ENCODE data around the gene SUDS3. TPM values are rescaled to one million over a fixed set of nuclear protein-coding genes. Genes with fewer than 3 reads are reported as not detected.

Gene SUDS3
- total and polyA plus RNA-seq, 12 donors = 7.5 to 28.0 (median 21.6) TPM

- Histone ChIP-seq H3K9me3 (no peaks in the 10 kb centered on the region), H3K4me3 (peak overlapping the region in 3 of 10 donors; percentile 6 to 46 (median 13)), H3K36me3 (peaks cover 0 to 3% (median 0%) of the 10 kb centered on the region in 9 donors), H3K4me1 (peaks cover 5 to 82% (median 21%) of the 10 kb centered on the region in 9 donors), H3K27me3 (no peaks in the 10 kb centered on the region), H3K27ac (peak overlapping the region in 3 of 10 donors; percentile 4 to 85 (median 27))
- intact Hi-C loops (cut with DNase I) = loop anchor here in 1 of 10 donors (10.0 kb wide), 1 partner anchor 54 kb away; no protein-coding TSS in a partner anchor
- peak in 1 of 8 donors; percentile 37 for ATAC-seq
- TF ChIP-seq CTCF (IDR thresholded peaks at IDR 0.05) = no peak
- DNase-seq = no peak
- WGBS, 2 donors = 47 to 55% methylated on average over 7 of the region's 7 CpGs
Measured at GRCh38 chr12:118358612-118359540, 17.5 kb upstream of the SUDS3 start.

- WGBS, 2 donors = 77 to 84% methylated on average over 4 of the region's 4 CpGs
- H3K9me3 ChIP-seq = no peaks in the 10 kb centered on the region
- H3K27me3 ChIP-seq = no peaks in the 10 kb centered on the region
- TF ChIP-seq CTCF (IDR thresholded peaks at IDR 0.05) = no peak
- DNase-seq (no peak), ATAC-seq (no peak)
- intact Hi-C loops (cut with DNase I) = loop anchor here in 1 of 10 donors (10.0 kb wide), 1 partner anchor 55 kb away; no protein-coding TSS in a partner anchor
- peak overlapping the region in 1 of 10 donors; percentile 46 for H3K4me3 ChIP-seq
- H3K27ac ChIP-seq = peak overlapping the region in 3 of 10 donors; percentile 4 to 85 (median 27)
- peaks cover 0 to under 1% (median 0%) of the 10 kb centered on the region in 9 donors for H3K36me3 ChIP-seq
- peaks cover 5 to 88% (median 21%) of the 10 kb centered on the region in 9 donors for H3K4me1 ChIP-seq
Measured at GRCh38 chr12:118359541-118359915, 16.8 kb upstream of the SUDS3 start.

- intact Hi-C loops (cut with DNase I) = no loop called here
- no peaks in the 10 kb centered on the region for H3K27me3 ChIP-seq
- H3K27ac ChIP-seq = peak overlapping the region in 1 of 10 donors; percentile 54
- H3K9me3 ChIP-seq = no peaks in the 10 kb centered on the region
- no peak for ATAC-seq
- H3K4me3 ChIP-seq = no peak overlapping the region
- H3K36me3 ChIP-seq = no peaks in the 10 kb centered on the region
- 84 to 87% methylated on average over 5 of the region's 5 CpGs for WGBS, 2 donors
- no peak for TF ChIP-seq CTCF (IDR thresholded peaks at IDR 0.05)
- H3K4me1 ChIP-seq = peaks cover 5 to 88% (median 18%) of the 10 kb centered on the region in 9 donors
- no peak for DNase-seq
Measured at GRCh38 chr12:118361092-118361404, 15.3 kb upstream of the SUDS3 start.

- ATAC-seq (no peak), DNase-seq (no peak)
- no peak for TF ChIP-seq CTCF (IDR thresholded peaks at IDR 0.05)
- intact Hi-C loops (cut with DNase I) = no loop called here
- no peak overlapping the region for H3K4me3 ChIP-seq
- H3K9me3 ChIP-seq = no peaks in the 10 kb centered on the region
- H3K4me1 ChIP-seq = peaks cover 3 to 79% (median 13%) of the 10 kb centered on the region in 9 donors
- no peaks in the 10 kb centered on the region for H3K36me3 ChIP-seq
- peak overlapping the region in 1 of 10 donors; percentile 37 for H3K27ac ChIP-seq
- WGBS, 2 donors = 92 to 93% methylated on average over 4 of the region's 4 CpGs
- no peaks in the 10 kb centered on the region for H3K27me3 ChIP-seq
Measured at GRCh38 chr12:118361889-118362288, 14.5 kb upstream of the SUDS3 start.
